DMS153 treated with DMSO at 0.1 percent for 48 hours (cell line): Measurements from ENCODE around the gene LRP2.
"Not testable (repeated sequence)": the region's sequence is repeated elsewhere in the genome, so short reads cannot be mapped to it uniquely, and the experiment has no call there.

Source experiments
- DNase-seq: peaks from one replicate; lab custom pipeline; 2025; ENCODE audit not compliant: unreplicated experiment; lab: John Stamatoyannopoulos, UW

LRP2 gene

DNA sequence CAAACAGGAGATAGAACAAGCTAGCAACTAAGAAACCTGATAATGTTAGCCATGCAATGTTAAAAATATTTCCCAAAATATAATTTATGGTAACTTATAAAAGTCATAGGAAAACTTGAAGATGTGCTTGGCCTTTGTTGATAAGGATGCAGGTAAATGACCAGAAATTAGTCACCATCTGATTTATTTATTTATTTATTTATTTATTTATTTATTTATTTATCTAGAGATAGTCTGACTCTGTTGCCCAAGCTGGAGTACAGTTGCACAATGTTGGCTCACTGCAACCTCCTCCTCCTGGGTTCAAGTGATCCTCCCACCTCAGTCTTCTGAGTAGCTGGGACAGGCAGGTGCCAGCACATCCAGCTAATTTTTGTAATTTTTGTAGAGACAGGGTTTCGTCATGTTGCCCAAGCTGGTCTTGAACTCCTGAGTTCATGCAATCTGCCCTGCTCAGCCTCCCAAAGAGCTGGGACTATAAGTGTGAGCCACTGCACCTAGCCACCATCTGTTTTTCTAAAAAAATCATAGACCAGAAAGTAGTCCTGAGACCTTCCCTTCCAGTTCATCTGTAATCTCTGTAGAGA is 183.4 kb downstream of the LRP2 start:
- no peak for DNase-seq

DNA sequence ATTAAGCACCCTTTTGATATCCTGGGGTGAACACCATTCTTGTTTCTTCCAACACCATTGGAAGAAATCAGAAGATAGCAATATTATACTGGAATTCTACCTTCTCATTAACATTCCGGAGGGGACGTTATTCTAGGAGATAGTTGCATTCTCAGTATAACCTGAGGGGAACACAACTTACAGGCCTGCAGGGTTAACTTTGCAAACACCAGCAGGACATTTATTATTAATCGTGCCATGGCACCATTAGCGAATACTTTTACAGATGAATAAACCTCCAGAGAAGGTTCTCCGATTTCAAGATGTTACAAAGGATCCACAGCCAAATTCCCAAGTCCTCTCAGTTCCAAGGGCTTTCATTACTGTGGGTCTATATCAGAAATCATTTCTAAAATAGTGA is 184.0 kb downstream of the LRP2 start:
- DNase-seq, result no peak

DNA sequence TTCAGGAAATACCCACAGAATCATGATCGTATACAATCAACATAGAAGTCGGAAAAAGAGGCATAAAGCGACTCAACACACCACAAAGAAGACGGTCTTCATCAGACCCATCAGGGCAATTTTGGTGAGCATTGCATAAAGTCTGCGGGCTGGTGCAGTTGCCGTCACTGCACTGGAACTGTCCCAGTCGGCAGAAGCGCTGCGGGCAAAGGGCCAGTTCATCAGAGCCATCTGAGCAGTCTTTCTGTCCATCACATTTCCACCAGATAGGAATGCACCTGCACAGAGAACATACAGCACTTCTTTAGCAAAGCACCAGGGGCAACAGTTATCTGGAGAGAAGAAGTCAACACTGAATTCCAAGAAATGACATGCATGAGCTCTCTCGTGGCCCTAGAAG is 187.2 kb downstream of the LRP2 start:
- DNase-seq, result no peak

DNA sequence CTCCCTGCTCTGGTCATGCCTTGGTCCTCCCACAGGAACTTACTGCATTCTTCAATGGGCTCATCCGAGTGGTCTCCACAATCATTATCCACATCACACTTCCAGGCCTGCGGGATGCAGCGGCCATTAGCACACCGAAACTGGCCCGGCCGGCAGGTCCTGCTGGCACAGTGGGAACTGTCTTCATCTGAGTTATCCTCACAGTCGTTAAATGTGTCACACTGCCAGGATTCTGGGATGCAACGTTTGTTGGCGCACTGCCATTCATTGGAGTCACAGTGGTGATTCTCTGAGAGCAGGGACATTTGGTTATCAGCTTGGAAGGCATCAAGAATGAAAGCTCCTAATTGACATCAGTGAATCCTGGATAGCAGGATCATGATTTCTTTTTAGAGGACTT is 188.5 kb downstream of the LRP2 start:
- DNase-seq, result no peak

DNA sequence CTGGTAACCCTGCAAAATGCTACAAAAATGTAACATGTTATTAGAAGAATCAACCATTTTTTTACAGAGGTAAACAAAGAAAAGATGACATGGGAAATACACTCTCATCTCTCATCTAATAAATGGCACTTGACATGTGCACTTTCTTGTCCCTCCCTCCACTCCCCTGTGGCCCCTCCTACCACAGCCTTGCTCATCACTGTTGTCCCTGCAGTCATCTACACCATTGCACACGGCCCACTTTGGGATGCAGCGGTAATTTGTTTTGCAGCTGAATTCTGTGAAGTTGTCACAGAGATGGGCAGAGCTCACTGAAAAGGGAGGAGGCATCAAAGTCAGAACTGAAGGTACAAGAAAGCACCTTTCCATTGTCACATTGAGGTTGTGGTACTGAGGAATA is 189.4 kb downstream of the LRP2 start:
- DNase-seq, result no peak

DNA sequence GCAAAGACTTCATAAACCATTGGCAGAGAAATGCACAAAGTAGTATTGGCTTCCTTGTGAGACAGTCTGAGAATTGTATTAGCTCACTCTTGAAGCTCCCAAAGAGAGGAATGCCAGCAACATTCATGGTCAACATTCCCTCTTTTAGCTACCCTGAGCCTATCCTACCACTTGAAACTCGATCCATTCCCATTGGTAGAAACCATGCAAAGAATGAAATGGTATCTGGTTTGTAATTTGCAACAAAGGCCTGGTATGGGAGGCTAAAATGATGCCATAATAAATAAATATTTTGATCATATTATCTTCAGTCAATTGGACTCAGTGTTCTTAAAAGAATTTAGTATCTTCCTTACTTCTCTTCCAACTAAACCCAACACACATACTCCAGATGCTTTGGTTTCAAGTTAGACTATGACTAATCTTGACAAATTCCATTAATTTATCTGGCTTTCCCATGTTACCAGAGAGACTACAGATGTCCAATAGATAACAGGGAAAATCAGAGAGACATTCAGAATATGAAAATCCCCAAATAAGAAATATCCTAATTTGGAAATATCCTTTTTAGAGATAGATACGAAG is 190.1 kb downstream of the LRP2 start:
- no peak for DNase-seq

DNA sequence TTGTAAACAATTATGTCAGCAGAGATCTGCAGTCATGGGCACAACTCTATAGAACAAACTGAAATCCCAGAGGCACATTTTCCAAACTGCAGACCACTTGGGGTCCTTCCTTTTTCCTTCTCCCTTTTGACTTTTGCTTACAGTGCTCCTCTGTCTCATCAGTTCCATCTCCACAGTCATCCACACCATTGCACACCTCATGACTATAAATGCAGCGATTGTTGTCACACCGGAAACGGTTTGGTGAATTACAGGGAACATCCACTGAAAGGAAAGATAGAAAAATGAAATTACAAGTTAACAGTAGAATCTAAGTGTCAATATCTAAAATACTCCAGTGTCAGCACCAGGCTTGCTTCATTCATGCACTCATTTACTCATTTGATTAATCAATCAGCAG is 196.5 kb downstream of the LRP2 start:
- DNase-seq, result no peak

DNA sequence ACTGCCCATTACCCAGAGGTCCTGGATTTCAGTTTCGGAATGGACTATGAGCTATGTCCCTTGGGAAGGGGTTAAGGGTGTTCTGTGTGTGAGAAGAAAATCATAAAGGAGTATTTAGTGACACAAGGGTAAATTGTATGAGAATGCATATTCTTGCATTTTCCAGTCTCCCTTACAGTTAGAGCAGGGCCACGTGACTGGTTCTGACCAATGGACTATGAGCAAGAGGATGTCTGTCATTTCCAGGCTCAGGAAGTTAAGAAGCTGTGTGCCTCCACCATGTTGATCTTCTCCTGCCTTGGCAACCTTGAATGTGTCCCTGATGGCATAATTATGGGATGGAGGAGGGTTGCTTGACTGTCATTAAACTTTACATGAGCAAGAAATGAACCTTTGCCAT is 198.0 kb downstream of the LRP2 start:
- no peak for DNase-seq

DNA sequence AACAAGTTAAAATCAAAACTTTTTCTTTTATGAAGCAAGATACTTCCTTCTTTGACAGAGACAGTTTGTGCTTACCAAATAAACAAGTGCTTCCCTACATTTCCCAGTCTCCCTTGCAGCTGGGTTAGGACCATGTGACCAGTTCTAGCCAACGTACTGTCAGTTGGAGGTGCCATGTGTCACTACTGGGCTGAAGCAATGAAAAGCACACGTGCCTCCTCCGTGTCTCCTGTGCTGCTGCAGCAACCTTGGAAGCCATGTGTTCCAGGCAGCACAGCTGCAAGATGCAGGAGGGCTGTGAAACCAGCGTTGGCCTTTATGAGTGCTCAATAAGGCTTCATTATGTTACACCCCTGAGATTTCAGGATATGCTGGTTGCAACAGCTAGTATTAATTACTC is 199.7 kb downstream of the LRP2 start:
- no peak for DNase-seq

DNA sequence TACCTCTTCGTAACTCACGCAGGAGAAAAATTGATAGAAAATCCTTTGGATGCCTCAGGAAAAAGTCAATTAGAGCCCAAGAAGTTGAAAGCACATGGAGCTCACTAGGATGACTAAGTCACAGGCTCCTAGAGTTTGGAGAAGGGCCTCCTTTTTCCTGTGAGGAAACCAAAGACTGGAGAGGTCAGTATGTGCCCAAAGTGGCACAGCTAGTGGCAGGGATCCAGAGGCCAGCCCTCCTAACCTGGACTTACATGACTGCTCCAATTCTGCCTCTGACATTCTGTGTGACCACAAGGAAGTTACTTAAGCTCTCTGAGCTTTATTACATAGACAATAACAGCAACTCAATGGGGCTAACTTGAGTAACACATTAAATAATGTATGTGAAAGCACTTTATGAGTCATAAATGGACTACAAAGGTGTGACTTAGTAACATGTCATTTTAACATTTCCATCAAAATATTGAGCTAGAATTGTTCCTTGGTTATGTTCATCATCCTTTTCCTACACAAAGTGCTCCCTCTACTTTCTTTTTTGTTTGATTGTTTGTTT is 201.3 kb downstream of the LRP2 start:
- no peak for DNase-seq

DNA sequence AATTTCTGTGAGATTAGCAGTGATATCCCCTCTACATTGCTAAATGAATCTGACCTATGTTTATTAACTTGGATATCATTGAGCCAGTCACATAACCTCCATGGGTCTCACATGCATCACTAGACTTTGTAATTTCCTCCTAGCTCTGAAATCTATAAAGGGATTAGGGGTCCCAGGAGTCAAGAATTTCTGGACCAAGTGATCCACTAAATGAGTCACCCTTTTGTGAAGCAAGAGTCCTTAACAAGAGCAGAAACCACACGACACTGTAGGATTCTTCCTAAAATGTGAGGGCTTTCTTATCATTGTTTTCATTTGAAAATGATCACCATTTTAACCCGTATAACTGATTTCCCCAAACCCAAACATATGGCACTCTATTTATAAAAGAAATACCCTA is 202.6 kb downstream of the LRP2 start:
- no peak for DNase-seq

DNA sequence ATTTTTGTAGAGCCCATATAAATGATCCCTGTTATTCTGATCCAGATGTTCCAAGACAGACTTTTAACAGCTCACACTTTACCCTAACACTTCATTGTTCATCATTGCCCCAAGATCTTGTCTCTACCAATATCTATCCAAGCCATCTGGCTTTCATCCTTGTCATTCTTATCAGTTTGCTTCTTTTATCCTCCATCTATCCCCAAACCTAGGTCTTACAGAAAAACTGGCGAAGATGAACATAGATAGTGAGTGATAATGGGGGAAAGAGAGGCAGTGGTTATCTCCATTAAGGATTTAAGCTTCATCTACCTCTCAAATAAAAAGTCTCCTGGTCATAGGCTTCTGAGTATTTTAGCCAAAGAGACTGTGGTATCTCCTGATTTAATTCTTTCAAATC is 203.5 kb downstream of the LRP2 start:
- DNase-seq, result no peak

DNA sequence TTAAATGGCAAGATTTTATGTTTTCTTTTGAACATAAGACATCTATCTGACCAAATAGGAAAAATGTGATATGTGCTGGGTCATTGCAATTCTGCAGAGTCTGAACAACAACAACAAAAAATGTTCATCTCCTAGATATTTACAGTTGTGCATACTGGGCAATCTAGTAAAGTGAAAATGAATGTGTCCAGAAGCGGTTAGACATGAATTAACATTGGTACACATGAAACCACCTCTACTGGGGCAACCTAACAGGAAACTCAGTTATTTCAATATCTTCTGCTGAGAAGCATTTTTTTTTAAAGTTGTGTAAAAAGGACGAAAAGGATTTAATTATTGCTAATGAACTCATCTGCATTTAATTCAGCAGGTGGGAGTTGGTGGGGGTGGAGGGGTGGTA is 216.1 kb downstream of the LRP2 start:
- DNase-seq, result no peak

DNA sequence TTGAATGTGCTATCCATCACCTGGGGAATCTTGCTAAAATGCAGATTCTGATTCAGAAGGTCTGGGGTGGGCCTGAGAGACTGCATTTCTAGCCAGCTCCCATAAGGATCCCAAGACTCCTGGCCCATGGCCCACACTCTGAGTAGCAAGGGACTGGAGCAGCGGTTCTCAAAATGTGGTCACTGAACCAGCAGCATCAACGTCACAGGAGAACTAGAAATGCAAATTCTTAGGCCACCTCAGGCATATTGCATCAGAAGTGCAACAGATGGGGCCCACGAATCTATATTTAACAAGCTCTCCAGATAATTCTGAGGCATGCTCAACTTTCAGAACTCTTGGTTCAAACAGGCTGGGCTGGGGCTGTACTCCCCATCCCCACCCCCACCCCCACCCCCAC is 218.3 kb downstream of the LRP2 start:
- no peak for DNase-seq

DNA sequence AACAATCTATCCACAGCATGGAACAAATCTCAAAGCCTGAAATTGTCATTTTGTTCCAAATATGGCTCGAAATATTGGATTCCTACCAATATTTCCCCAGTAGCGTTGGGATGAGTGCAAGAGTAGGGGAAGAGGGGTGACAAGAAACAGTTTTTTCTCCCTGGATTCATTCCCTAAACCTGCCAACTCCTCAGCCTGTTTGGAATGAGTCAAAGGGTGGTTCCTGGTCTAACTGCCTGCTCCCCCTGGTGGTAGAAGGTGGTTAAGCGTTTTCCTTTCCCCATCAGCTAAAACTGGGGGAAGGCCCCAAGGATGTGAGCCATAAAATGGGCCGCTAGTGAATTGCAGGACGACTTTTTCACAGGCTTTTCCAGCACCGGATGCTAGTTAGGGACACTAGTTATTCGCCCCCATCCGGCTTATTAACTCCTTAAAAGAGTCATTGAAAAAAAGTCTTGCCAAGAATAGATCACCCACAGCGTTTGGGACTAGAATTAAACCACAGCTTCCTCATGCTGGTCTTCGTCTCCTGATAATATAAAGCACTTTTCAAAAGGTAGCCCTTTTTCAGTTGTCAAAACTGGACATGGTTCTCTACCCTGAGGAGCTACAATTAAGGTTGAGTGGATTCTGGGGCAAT is 220.5 kb downstream of the LRP2 start:
- DNase-seq, result no peak

DNA sequence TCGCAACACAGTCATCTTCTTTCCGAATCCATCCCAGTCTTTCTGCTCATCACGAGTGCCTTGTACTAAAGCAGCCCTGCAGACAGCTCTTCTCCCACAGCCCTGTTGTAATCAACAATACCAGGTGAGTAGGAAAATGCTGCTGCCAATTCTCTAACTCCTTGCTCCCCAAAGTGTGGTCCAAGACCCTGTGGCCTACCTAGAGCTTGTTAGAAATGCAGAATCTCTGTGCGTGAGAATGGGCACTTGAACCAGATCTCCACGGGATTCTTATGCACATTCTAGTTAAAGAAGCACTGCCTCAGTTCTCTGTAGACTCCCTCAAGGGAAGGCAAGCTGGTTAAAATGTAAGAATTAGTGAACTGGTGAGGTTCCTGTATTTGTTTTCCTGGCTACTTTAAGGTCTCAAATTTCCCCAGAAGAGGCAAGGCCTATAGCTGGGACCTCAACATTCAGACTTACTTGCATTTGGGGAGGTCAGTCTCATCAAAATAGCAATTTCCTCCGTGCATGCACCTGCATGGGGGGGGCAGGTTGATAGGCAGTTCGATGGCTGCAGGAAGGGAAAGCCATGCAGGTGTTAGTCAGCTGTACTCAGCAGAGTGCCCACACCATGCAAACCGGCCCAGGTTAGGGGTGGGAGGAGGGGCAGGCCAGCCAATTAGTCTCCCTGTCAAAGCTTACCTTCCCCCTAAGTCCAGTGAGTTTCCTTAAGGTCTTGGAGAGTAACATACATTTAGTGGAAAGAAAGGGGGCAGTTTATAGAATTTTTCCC is 222.2 kb downstream of the LRP2 start:
- DNase-seq, result no peak

DNA sequence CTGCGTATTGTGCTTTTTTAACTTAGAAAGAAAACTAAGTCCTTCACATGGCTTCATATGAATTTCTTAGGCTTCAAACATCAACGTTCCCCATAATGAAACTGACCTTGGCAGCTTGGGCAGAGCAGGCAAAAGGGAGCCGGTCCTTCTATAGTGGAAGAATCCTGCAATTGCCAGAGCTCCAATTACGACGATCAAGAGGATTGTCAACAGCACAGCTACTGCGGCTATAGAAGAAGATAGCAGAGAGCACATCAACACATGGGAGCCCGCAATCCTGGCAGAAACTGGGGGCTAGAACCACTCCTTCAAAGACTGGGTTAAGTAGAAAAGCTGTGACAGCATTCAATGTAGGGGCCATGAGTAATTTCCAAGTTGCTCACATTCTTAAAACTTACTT is 223.2 kb downstream of the LRP2 start:
- no peak for DNase-seq

DNA sequence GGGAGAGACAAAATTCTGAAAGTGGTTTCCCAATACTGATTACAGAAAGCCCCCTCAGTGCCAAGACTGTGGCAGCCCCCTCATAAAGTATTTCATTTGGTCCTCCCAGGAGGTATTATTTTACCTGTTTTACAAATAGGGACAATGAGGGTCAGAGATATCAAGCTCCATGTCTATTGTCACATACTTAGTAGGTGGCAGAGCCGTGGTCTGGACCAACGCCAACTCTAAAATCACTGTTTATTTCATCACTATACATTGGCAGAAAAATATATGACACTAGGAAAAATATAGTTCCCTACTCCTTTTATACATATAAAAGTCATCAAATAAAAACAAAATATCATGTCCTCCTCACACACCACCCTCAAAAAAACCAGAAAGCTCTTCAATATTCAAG is 224.4 kb downstream of the LRP2 start:
- DNase-seq, result no peak

DNA sequence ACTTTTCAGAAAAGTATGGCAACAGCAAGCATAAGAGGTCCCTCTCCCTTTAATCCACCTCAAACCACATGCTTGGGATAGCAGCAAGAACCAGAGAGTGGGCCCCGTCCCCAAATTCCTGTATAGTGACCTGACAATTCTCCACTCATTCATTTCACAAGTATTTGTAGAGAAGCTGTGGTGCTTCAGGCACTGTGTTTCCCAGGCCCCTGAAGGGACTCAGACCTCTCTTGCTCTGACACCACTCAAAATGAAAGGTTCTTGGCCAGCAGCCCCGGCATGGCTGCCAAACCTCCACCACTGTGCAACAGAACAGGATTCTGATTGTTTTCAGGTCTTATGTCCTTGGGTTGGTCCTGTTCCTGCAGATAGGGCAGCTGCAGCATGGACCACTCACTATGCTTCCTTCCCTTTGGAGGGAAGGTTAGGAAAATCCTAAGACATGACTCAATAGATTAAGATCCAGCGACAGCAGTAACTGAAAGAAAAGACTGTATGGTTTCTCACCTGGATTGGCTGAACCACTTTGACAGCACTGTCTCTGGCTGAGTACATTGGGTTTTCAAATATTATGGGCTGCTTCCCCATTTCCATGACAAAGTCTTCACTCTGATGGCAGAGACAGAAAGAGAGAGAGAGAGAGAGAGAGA is 225.3 kb downstream of the LRP2 start:
- no peak for DNase-seq

DNA sequence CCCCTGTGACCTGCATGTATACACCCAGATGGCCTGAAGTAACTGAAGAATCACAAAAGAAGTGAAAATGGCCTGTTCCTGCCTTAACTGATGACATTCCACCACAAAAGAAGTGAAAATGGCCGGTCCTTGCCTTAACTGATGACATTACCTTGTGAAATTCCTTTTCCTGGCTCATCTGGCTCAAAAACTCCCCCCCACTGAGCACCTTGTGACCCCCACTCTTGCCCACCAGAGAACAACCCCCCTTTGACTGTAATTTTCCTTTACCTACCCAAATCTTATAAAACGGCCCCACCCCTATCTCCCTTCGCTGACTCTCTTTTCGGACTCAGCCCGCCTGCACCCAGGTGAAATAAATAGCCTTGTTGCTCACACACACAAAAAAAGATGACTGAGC is 225.9 kb downstream of the LRP2 start:
- not testable (repeated sequence) for DNase-seq

DNA sequence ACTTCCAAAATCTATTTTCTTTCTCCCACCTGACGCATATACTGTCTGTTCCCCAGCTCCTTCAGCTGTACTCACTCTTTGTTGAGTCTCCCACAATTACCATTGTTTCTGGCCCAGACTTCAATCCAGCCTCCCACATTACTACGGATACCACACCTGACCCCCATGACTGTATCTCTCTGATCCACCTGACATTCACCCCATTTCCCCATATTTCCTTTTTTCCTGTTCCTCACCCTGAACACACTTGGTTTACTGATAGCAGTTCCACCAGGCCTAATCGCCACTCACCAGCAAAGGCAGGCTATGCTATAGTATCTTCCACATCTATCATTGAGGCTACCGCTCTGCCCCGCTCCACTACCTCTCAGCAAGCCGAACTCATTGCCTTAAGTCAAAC is 228.1 kb downstream of the LRP2 start:
- DNase-seq, result not testable (repeated sequence)
